GM12864 (cell line): ENCODE measurements around the gene ZNF780B.

ENCODE experiments used
- DNase-seq: peaks from one replicate; pipeline ENCODE4 v3.0.0-alpha.2; 2011; ENCODE audit warnings: low read depth
- H3K4me3 ChIP-seq: 2 replicates; pipeline ENCODE4 v1.5.1; 2011; ENCODE audit warnings: mild to moderate bottlenecking, low read depth, low read length, control low read depth
- CTCF ChIP-seq: IDR thresholded peaks from 2 replicates; pipeline ENCODE4 v1.5.1; 2011; ENCODE audit warnings: low read depth, mild to moderate bottlenecking, moderate library complexity, low read length, control low read depth, inconsistent platforms; ENCODE audit errors: missing control alignments

Gene ZNF780B

GRCh38 chr19:39987167-39987566 is 68.9 kb downstream of the ZNF780B start:
- H3K4me3 ChIP-seq, result no peak overlapping the region
- no peak for DNase-seq
- no peak for TF ChIP-seq CTCF

- H3K4me3 ChIP-seq, result no peak overlapping the region
- TF ChIP-seq CTCF, result no peak
- no peak for DNase-seq
These were observed 69.4 kb downstream of the ZNF780B start for GRCh38 chr19:39986643-39987042.

GRCh38 chr19:39983695-39984300 is 72.2 kb downstream of the ZNF780B start:
- no peak overlapping the region for H3K4me3 ChIP-seq
- DNase-seq, result no peak
- TF ChIP-seq CTCF, result no peak

GRCh38 chr19:39982883-39983282 is 73.1 kb downstream of the ZNF780B start:
- H3K4me3 ChIP-seq, result no peak overlapping the region
- TF ChIP-seq CTCF, result no peak
- no peak for DNase-seq
